DND-41 (cell line): Measurements from ENCODE around the gene FHDC1.

Experiments used
- ATAC-seq: fragments of 200-7000 bp; cut with Tn5 transposase; 3 replicates; pipeline ENCODE4 v1.9.1; 2021; ENCODE audit warnings: low read depth; ENCODE audit not compliant: insufficient read depth
- DNase-seq: peaks from one replicate; pipeline ENCODE4 v3.0.0-alpha.2; 2020
- H2AFZ ChIP-seq: 2 replicates; pipeline ENCODE4 v1.6.0; 2012; ENCODE audit warnings: low read depth, low read length
- H3K27ac ChIP-seq: 2 replicates; pipeline ENCODE4 v1.5.1; 2012; ENCODE audit warnings: low read length, inconsistent platforms
- H3K27me3 ChIP-seq: fragments of 200-600 bp; sonication (generic); 2 replicates; pipeline ENCODE4 v1.6.0; 2012; ENCODE audit warnings: low read length, mild to moderate bottlenecking, inconsistent platforms; ENCODE audit not compliant: insufficient read depth, poor library complexity
- H3K36me3 ChIP-seq: 2 replicates; pipeline ENCODE4 v1.5.1; 2012; ENCODE audit warnings: low read length, inconsistent platforms; ENCODE audit not compliant: insufficient read depth
- H3K4me1 ChIP-seq: 2 replicates; pipeline ENCODE4 v1.5.1; 2012; ENCODE audit warnings: mild to moderate bottlenecking, low read length; ENCODE audit not compliant: insufficient read depth
- H3K4me2 ChIP-seq: 2 replicates; pipeline ENCODE4 v1.6.0; 2012; ENCODE audit warnings: mild to moderate bottlenecking, moderate library complexity, low read length, inconsistent platforms; ENCODE audit not compliant: insufficient read depth
- H3K4me3 ChIP-seq, 2 experiments: fragments of 200-600 bp in 1 of 2; shearing (Covaris generic) in 1 of 2; 2 replicates each; pipeline ENCODE4 v1.5.1; 2012 to 2016; ENCODE audit warnings: inconsistent platforms in 2 of 2, low read length in 2 of 2, mild to moderate bottlenecking in 2 of 2, low read depth in 1 of 2, moderate library complexity in 1 of 2
- H3K79me2 ChIP-seq: 2 replicates; pipeline ENCODE4 v1.6.0; 2012; ENCODE audit warnings: low read length, inconsistent platforms; ENCODE audit not compliant: insufficient read depth
- H3K9ac ChIP-seq: 2 replicates; pipeline ENCODE4 v1.6.0; 2012; ENCODE audit warnings: low read depth, mild to moderate bottlenecking, inconsistent platforms, low read length, moderate library complexity
- H3K9me3 ChIP-seq: 2 replicates; pipeline ENCODE4 v1.5.1; 2012; ENCODE audit warnings: low read length, moderate library complexity, mild to moderate bottlenecking, inconsistent platforms; ENCODE audit not compliant: insufficient read depth, severe bottlenecking
- H4K20me1 ChIP-seq: 2 replicates; pipeline ENCODE4 v1.6.0; 2012; ENCODE audit warnings: low read length; ENCODE audit not compliant: insufficient read depth
- CTCF ChIP-seq: IDR thresholded peaks from 2 replicates; pipeline ENCODE4 v1.5.1; 2012; ENCODE audit warnings: borderline replicate concordance, low read length, moderate library complexity, mild to moderate bottlenecking; ENCODE audit not compliant: poor library complexity, severe bottlenecking; ENCODE audit errors: extremely low read depth
- EZH2 ChIP-seq: IDR thresholded peaks from 3 replicates; pipeline ENCODE4 v1.6.1; 2012; ENCODE audit warnings: borderline replicate concordance, low read depth, mild to moderate bottlenecking, moderate library complexity, low read length, inconsistent platforms; ENCODE audit not compliant: severe bottlenecking

The FHDC1 gene

GRCh38 chr4:152901205-152901604 is 34.9 kb upstream of the FHDC1 start:
- no peak overlapping the region for H3K9ac ChIP-seq
- no peak for TF ChIP-seq CTCF
- TF ChIP-seq EZH2, result no peak
- ATAC-seq (no peak), DNase-seq (no peak)
- no peaks in the 10 kb centered on the region for H3K36me3 ChIP-seq
- H3K4me1 ChIP-seq, result no peaks in the 10 kb centered on the region
- H3K27me3 ChIP-seq, result no peaks in the 10 kb centered on the region
- H3K27ac ChIP-seq, result no peak overlapping the region
- no peaks in the 10 kb centered on the region for H3K79me2 ChIP-seq
- no peak overlapping the region for H3K4me3 ChIP-seq
- H4K20me1 ChIP-seq, result no peaks in the 10 kb centered on the region
- no peak overlapping the region for H2AFZ ChIP-seq
- no peak overlapping the region for H3K4me2 ChIP-seq
- H3K9me3 ChIP-seq, result no peaks in the 10 kb centered on the region

GRCh38 chr4:152903658-152904057 is 32.5 kb upstream of the FHDC1 start:
- Histone ChIP-seq H2AFZ (no peak overlapping the region), H3K9ac (no peak overlapping the region), H3K36me3 (no peaks in the 10 kb centered on the region), H3K4me1 (no peaks in the 10 kb centered on the region), H3K4me2 (no peak overlapping the region), H3K27me3 (no peaks in the 10 kb centered on the region), H3K4me3 (no peak overlapping the region), H3K9me3 (no peaks in the 10 kb centered on the region), H3K27ac (no peak overlapping the region), H3K79me2 (no peaks in the 10 kb centered on the region), H4K20me1 (no peaks in the 10 kb centered on the region)
- no peak for ATAC-seq
- no peak for TF ChIP-seq EZH2
- no peak for DNase-seq

- DNase-seq (no peak), ATAC-seq (no peak)
- no peaks in the 10 kb centered on the region for H3K36me3 ChIP-seq
- H3K79me2 ChIP-seq, result no peaks in the 10 kb centered on the region
- H3K4me3 ChIP-seq, result no peak overlapping the region
- H3K27ac ChIP-seq, result no peak overlapping the region
- TF ChIP-seq CTCF (no peak), EZH2 (no peak)
- no peak overlapping the region for H3K9ac ChIP-seq
- no peaks in the 10 kb centered on the region for H4K20me1 ChIP-seq
- no peaks in the 10 kb centered on the region for H3K9me3 ChIP-seq
- no peaks in the 10 kb centered on the region for H3K27me3 ChIP-seq
- H3K4me1 ChIP-seq, result no peaks in the 10 kb centered on the region
- H3K4me2 ChIP-seq, result no peak overlapping the region
- no peak overlapping the region for H2AFZ ChIP-seq
Measured at GRCh38 chr4:152909901-152910300, 26.2 kb upstream of the FHDC1 start.

GRCh38 chr4:152910521-152910920 is 25.6 kb upstream of the FHDC1 start:
- no peaks in the 10 kb centered on the region for H3K36me3 ChIP-seq
- no peak overlapping the region for H3K27ac ChIP-seq
- H3K79me2 ChIP-seq, result no peaks in the 10 kb centered on the region
- no peaks in the 10 kb centered on the region for H3K27me3 ChIP-seq
- TF ChIP-seq EZH2, result no peak
- no peak for TF ChIP-seq CTCF
- no peak overlapping the region for H2AFZ ChIP-seq
- no peak overlapping the region for H3K4me3 ChIP-seq
- no peak overlapping the region for H3K4me2 ChIP-seq
- no peaks in the 10 kb centered on the region for H4K20me1 ChIP-seq
- no peak for DNase-seq
- no peak for ATAC-seq
- no peak overlapping the region for H3K9ac ChIP-seq
- no peaks in the 10 kb centered on the region for H3K4me1 ChIP-seq
- H3K9me3 ChIP-seq, result no peaks in the 10 kb centered on the region
